GM23338 (cell line): Measurements from ENCODE around the gene DNAJC16. TPM values are rescaled to one million over a fixed set of nuclear protein-coding genes. Genes with fewer than 3 reads are reported as not detected.

ENCODE experiments used
- ATAC-seq: fragments of 200-7000 bp; cut with Tn5 transposase; 3 replicates; pipeline ENCODE4 v1.9.1; 2020
- DNase-seq: peaks from one replicate; pipeline ENCODE4 v3.0.0-alpha.2; 2015; ENCODE audit warnings: low spot score
- H2AFZ ChIP-seq: fragments of 200-600 bp; sonication (generic); 2 replicates; pipeline ENCODE4 v1.8.0; 2016; ENCODE audit warnings: antibody characterized with exemption, mild to moderate bottlenecking, moderate library complexity
- H3F3A ChIP-seq: fragments of 200-600 bp; sonication (generic); replicated peaks from 2 replicates; pipeline ENCODE4 v1.8.0; 2017; ENCODE audit warnings: antibody characterized with exemption, mixed run types, low read depth
- H3K27ac ChIP-seq: fragments of 200-600 bp; sonication (generic); 2 replicates; pipeline ENCODE4 v1.6.1; 2016; ENCODE audit warnings: low read depth
- H3K27me3 ChIP-seq: fragments of 200-600 bp; sonication (generic); 2 replicates; pipeline ENCODE4 v1.8.0; 2016; ENCODE audit warnings: mild to moderate bottlenecking, mixed run types, moderate library complexity; ENCODE audit not compliant: insufficient read depth
- H3K36me3 ChIP-seq: fragments of 200-600 bp; sonication (generic); 2 replicates; pipeline ENCODE4 v1.8.0; 2016; ENCODE audit warnings: mild to moderate bottlenecking; ENCODE audit not compliant: insufficient read depth
- H3K4me1 ChIP-seq: fragments of 200-600 bp; sonication (generic); 2 replicates; pipeline ENCODE4 v1.8.0; 2016; ENCODE audit warnings: mild to moderate bottlenecking, moderate library complexity; ENCODE audit not compliant: insufficient read depth
- H3K4me2 ChIP-seq: fragments of 200-600 bp; sonication (generic); 2 replicates; pipeline ENCODE4 v1.7.1; 2017; ENCODE audit warnings: mixed run types
- H3K4me3 ChIP-seq: fragments of 200-600 bp; sonication (generic); 2 replicates; pipeline ENCODE4 v1.6.1; 2016; ENCODE audit warnings: mixed run types
- H3K79me2 ChIP-seq: fragments of 200-600 bp; sonication (generic); replicated peaks from 2 replicates; pipeline ENCODE4 v1.8.0; 2017; ENCODE audit warnings: mild to moderate bottlenecking; ENCODE audit not compliant: insufficient read depth
- H3K9me2 ChIP-seq: fragments of 200-600 bp; sonication (generic); 2 replicates; pipeline ENCODE4 v1.8.0; 2017; ENCODE audit not compliant: insufficient read depth
- H4K20me1 ChIP-seq: fragments of 200-600 bp; sonication (generic); replicated peaks from 2 replicates; pipeline ENCODE4 v1.8.0; 2017; ENCODE audit warnings: mild to moderate bottlenecking; ENCODE audit not compliant: insufficient read depth
- H3K27ac Mint-ChIP-seq: 2 replicates; pipeline ENCODE4 v1.8.0; 2020; ENCODE audit warnings: inconsistent platforms, mild to moderate bottlenecking, moderate library complexity, mixed read lengths
- H3K27me3 Mint-ChIP-seq: 3 replicates; pipeline ENCODE4 v1.8.0; 2022; ENCODE audit warnings: low read depth, mild to moderate bottlenecking, moderate library complexity, mixed read lengths, inconsistent platforms; ENCODE audit not compliant: insufficient read depth, poor library complexity
- H3K36me3 Mint-ChIP-seq: 3 replicates; pipeline ENCODE4 v1.8.0; 2021; ENCODE audit warnings: low read depth, mild to moderate bottlenecking, inconsistent platforms, moderate library complexity, mixed read lengths
- H3K4me1 Mint-ChIP-seq: 3 replicates; pipeline ENCODE4 v1.8.0; 2020; ENCODE audit warnings: mild to moderate bottlenecking, inconsistent platforms, mixed read lengths
- H3K4me3 Mint-ChIP-seq: 3 replicates; pipeline ENCODE4 v1.8.0; 2021; ENCODE audit warnings: moderate library complexity, mild to moderate bottlenecking, inconsistent platforms, mixed read lengths
- H3K9me3 Mint-ChIP-seq: 3 replicates; pipeline ENCODE4 v1.8.0; 2020; ENCODE audit warnings: moderate library complexity, mild to moderate bottlenecking, inconsistent platforms, mixed read lengths
- CREB1 ChIP-seq: fragments of 250-450 bp; sonication (Bioruptor Pico); IDR thresholded peaks from 2 replicates; pipeline ENCODE4 v1.5.0; 2020; ENCODE audit warnings: low read depth, mild to moderate bottlenecking, moderate library complexity
- CTCF ChIP-seq, 2 experiments: fragments of 200-600 bp in 1 of 2; sonication (generic) in 1 of 2; conservative IDR thresholded peaks; 2 replicates each; pipeline versions ENCODE4 v1.5.1 to v1.6.1; 2016 to 2017; ENCODE audit warnings: antibody characterized with exemption in 2 of 2, low read depth in 2 of 2, mild to moderate bottlenecking in 2 of 2, moderate library complexity in 1 of 2
- EZH2 ChIP-seq: fragments of 200-600 bp; sonication (generic); IDR thresholded peaks from one replicate; pipeline ENCODE4 v1.8.0; 2017; ENCODE audit warnings: antibody characterized with exemption, mild to moderate bottlenecking, low read depth; ENCODE audit not compliant: unreplicated experiment
- POLR2AphosphoS5 ChIP-seq: IDR thresholded peaks from 2 replicates; pipeline ENCODE4 v1.6.1; 2016; ENCODE audit warnings: antibody characterized with exemption, low read depth
- ZNF114 ChIP-seq: fragments of 250-450 bp; sonication (Bioruptor Pico); IDR thresholded peaks from 2 replicates; pipeline ENCODE4 v1.5.0; 2020; ENCODE audit warnings: mild to moderate bottlenecking, moderate library complexity
- ZNF331 ChIP-seq: fragments of 250-450 bp; sonication (Bioruptor Pico); IDR thresholded peaks from 2 replicates; pipeline ENCODE4 v1.5.0; 2020; ENCODE audit warnings: low read depth, mild to moderate bottlenecking, moderate library complexity
- ZNF462 ChIP-seq: fragments of 250-450 bp; sonication (Bioruptor Pico); IDR thresholded peaks from 2 replicates; pipeline ENCODE4 v1.5.0; 2020; ENCODE audit warnings: mild to moderate bottlenecking, moderate library complexity
- polyA plus RNA-seq: library from polyadenylated mRNA; unstranded; fragments of >200 nt; fragmentation: Nextera tagmentation; extraction: Ambion mirVana; gene quantifications from 2 replicates; pipeline ENCODE4 v1.2.1, GENCODE V29; 2016
- total RNA-seq: library from RNA; depleted of rRNA; stranded (reverse); fragments of >200 nt; shearing (Covaris generic); gene quantifications from 2 replicates; pipeline ENCODE4 v1.2.3, GENCODE V29; 2014

The DNAJC16 gene
- total and polyA plus RNA-seq, 2 experiments from 2014 or later = 6.3 to 18.0 TPM

- TF ChIP-seq CTCF (conservative IDR thresholded peaks at IDR 0.05; ENCODE audit: low read depth in 2 of 2) (no peak), ZNF114 (CRISPR knock-in tag) (no peak), EZH2 (no peak)
Measured at GRCh38 chr1:15558516-15558915, 31.9 kb downstream of the DNAJC16 start (continued).

- H3K4me3 Mint-ChIP-seq = no peak overlapping the region
- Histone ChIP-seq H3K9me2 (no peaks in the 10 kb centered on the region), H3K79me2 (no peaks in the 10 kb centered on the region), H3K27me3 (no peaks in the 10 kb centered on the region), H4K20me1 (no peaks in the 10 kb centered on the region), H3F3A (no peaks in the 10 kb centered on the region), H3K4me3 (no peak overlapping the region), H3K4me1 (no peaks in the 10 kb centered on the region), H3K36me3 (peaks cover 10% of the 10 kb centered on the region), H2AFZ (no peak overlapping the region), H3K4me2 (no peak overlapping the region), H3K27ac (peak overlapping the region; percentile 78; the same call in 1 of the 2 replicates)
- TF ChIP-seq ZNF331 = no peak
- TF ChIP-seq ZNF114 (CRISPR knock-in tag) = no peak
- TF ChIP-seq POLR2AphosphoS5 = no peak
- no peak for TF ChIP-seq ZNF462 (CRISPR knock-in tag)
- no peak for TF ChIP-seq EZH2
- no peak for TF ChIP-seq CTCF (conservative IDR thresholded peaks at IDR 0.05; ENCODE audit: low read depth in 2 of 2)
- TF ChIP-seq CREB1 (CRISPR knock-in tag) = no peak
- peak overlapping the region; percentile 27; the same call in 1 of the 2 replicates for H3K27ac Mint-ChIP-seq
- H3K36me3 Mint-ChIP-seq = peaks cover 34% of the 10 kb centered on the region
- no peaks in the 10 kb centered on the region for H3K9me3 Mint-ChIP-seq
- H3K4me1 Mint-ChIP-seq = no peaks in the 10 kb centered on the region
- peaks cover 4% of the 10 kb centered on the region for H3K27me3 Mint-ChIP-seq
- ATAC-seq (no peak), DNase-seq (no peak)
Measured at GRCh38 chr1:15559189-15559810, 32.7 kb downstream of the DNAJC16 start.
